HCT116 (cell line): ENCODE measurements around the gene ABCB8. TPM values are rescaled to one million over a fixed set of nuclear protein-coding genes. Genes with fewer than 3 reads are reported as not detected.

Source experiments
- ATAC-seq: fragments of 200-7000 bp; cut with Tn5 transposase; 2 replicates; pipeline ENCODE4 v1.9.1; 2020; ENCODE audit warnings: mild to moderate bottlenecking, moderate library complexity
- BruUV-seq: library from RNA; stranded (reverse); fragments of 400-500 nt; replicated peaks from 2 replicates; lab custom pipeline; 2021; lab: Mats Ljungman, UMichigan
- CTCF ChIA-PET: fragments of 300-600 bp; sonication (Branson Sonifier 250); formaldehyde crosslinking; loops from one replicate; lab custom pipeline; 2021; ENCODE audit warnings: antibody characterized with exemption; lab: Charles Lee
- POLR2A ChIA-PET: fragments of 300-600, 350-600 bp; sonication (Branson Sonifier 250); formaldehyde crosslinking; loops from one replicate; lab custom pipeline; 2021; ENCODE audit warnings: antibody characterized with exemption; lab: Charles Lee
- RAD21 ChIA-PET, 2 experiments: fragments of 300-600 bp; sonication (Branson Sonifier 250); formaldehyde crosslinking; loops; one replicate each; lab custom pipeline; 2023; ENCODE audit warnings: low total read pairs in 2 of 2; ENCODE audit not compliant: uncharacterized antibody in 2 of 2, unreplicated experiment in 2 of 2, low non-redundant PET in 1 of 2; lab: Charles Lee
- DNase-seq: peaks from one replicate; pipeline ENCODE4 v3.0.0-alpha.2; 2010; ENCODE audit warnings: low read depth, low spot score
- H2AFZ ChIP-seq: fragments of 200-600 bp; shearing (Covaris generic), sonication (generic); 2 replicates; pipeline ENCODE4 v1.6.1; 2017; ENCODE audit warnings: low read depth, mixed run types, mixed read lengths, antibody characterized with exemption, low read length; ENCODE audit not compliant: poor library complexity, severe bottlenecking
- H3K27ac ChIP-seq: 2 replicates; pipeline ENCODE4 v1.5.1; 2012; ENCODE audit warnings: low read depth, low read length
- H3K27me3 ChIP-seq: fragments of 200-600 bp; sonication (generic); 2 replicates; pipeline ENCODE4 v1.6.1; 2016; ENCODE audit warnings: mixed run types, low read length, mixed read lengths; ENCODE audit not compliant: insufficient read depth
- H3K36me3 ChIP-seq, 2 experiments: fragments of 200-500 bp in 1 of 2; fragments of 200-600 bp in 1 of 2; sonication (Bioruptor generic) in 1 of 2; sonication (generic) in 1 of 2; 2 replicates each; pipeline versions ENCODE4 v1.5.1 to v1.6.1; 2014 to 2016; ENCODE audit warnings: low read length in 2 of 2, inconsistent platforms in 1 of 2, mixed read lengths in 1 of 2, mixed run types in 1 of 2; ENCODE audit not compliant: insufficient read depth in 2 of 2, control insufficient read depth in 1 of 2
- H3K4me1 ChIP-seq, 2 experiments: fragments of 200-600 bp in 1 of 2; sonication (generic) in 1 of 2; 2 replicates each; pipeline versions ENCODE4 v1.5.1 to v1.6.1; 2012 to 2017; ENCODE audit warnings: low read length in 2 of 2, inconsistent platforms in 1 of 2, mild to moderate bottlenecking in 1 of 2, mixed read lengths in 1 of 2, mixed run types in 1 of 2, moderate library complexity in 1 of 2; ENCODE audit not compliant: insufficient read depth in 2 of 2, control insufficient read depth in 1 of 2
- H3K4me2 ChIP-seq: fragments of 200-600 bp; sonication (generic); 2 replicates; pipeline ENCODE4 v1.6.1; 2017; ENCODE audit warnings: mixed run types, low read length, mixed read lengths
- H3K4me3 ChIP-seq, 2 experiments: fragments of 200-600 bp in 1 of 2; sonication (generic) in 1 of 2; replicated peaks in 1 of 2; 2 replicates each; pipeline ENCODE4 v1.5.1; 2011 to 2016; ENCODE audit warnings: low read length in 2 of 2, control low read depth in 1 of 2, low read depth in 1 of 2, mild to moderate bottlenecking in 1 of 2, mixed read lengths in 1 of 2, mixed run types in 1 of 2
- H3K79me2 ChIP-seq: fragments of 200-600 bp; sonication (generic); 2 replicates; pipeline ENCODE4 v1.6.1; 2017; ENCODE audit warnings: mild to moderate bottlenecking, mixed run types, low read length, moderate library complexity, mixed read lengths; ENCODE audit not compliant: insufficient read depth
- H3K9ac ChIP-seq: fragments of 200-600 bp; sonication (generic); 2 replicates; pipeline ENCODE4 v1.6.1; 2016; ENCODE audit warnings: low read length, mixed read lengths
- H3K9me2 ChIP-seq: fragments of 200-600 bp; sonication (generic), shearing (Covaris generic); 2 replicates; pipeline ENCODE4 v1.6.1; 2017; ENCODE audit warnings: mixed run types, mild to moderate bottlenecking, moderate library complexity; ENCODE audit not compliant: insufficient read depth
- H3K9me3 ChIP-seq, 2 experiments: fragments of 200-500 bp in 1 of 2; fragments of 200-600 bp in 1 of 2; sonication (Bioruptor generic) in 1 of 2; sonication (generic) in 1 of 2; 2 replicates each; pipeline ENCODE4 v1.6.1; 2014 to 2017; ENCODE audit warnings: low read length in 2 of 2, mixed read lengths in 2 of 2, inconsistent platforms in 1 of 2, low read depth in 1 of 2, mild to moderate bottlenecking in 1 of 2, mixed run types in 1 of 2, moderate library complexity in 1 of 2; ENCODE audit not compliant: control insufficient read depth in 1 of 2, insufficient read depth in 1 of 2
- H4K20me1 ChIP-seq: fragments of 200-600 bp; sonication (generic), shearing (Covaris generic); 2 replicates; pipeline ENCODE4 v1.6.1; 2017; ENCODE audit warnings: mixed run types, mild to moderate bottlenecking, moderate library complexity; ENCODE audit not compliant: insufficient read depth
- EZH2phosphoT487 ChIP-seq: fragments of 200-600 bp; IDR thresholded peaks from 2 replicates; pipeline ENCODE4 v1.6.1; 2018; ENCODE audit warnings: antibody characterized with exemption, borderline replicate concordance
- FOSL1 ChIP-seq: IDR thresholded peaks from 2 replicates; pipeline ENCODE4 v1.6.1; 2012; ENCODE audit warnings: low read depth
- JUND ChIP-seq: IDR thresholded peaks from 2 replicates; pipeline ENCODE4 v1.6.1; 2012
- POLR2A ChIP-seq: IDR thresholded peaks from 2 replicates; pipeline ENCODE4 v1.7.0; 2011; ENCODE audit warnings: borderline replicate concordance; ENCODE audit not compliant: insufficient read depth, insufficient read length; ENCODE audit errors: extremely low read depth
- SIN3A ChIP-seq: IDR thresholded peaks from 2 replicates; pipeline ENCODE4 v1.6.1; 2012; ENCODE audit warnings: low read depth
- YY1 ChIP-seq: IDR thresholded peaks from 2 replicates; pipeline ENCODE4 v1.6.1; 2011; ENCODE audit warnings: low read length, low read depth, moderate library complexity, mild to moderate bottlenecking; ENCODE audit not compliant: insufficient replicate concordance; ENCODE audit errors: extremely low read depth
- ZFX ChIP-seq: fragments of 450-650 bp; IDR thresholded peaks from 2 replicates; pipeline ENCODE4 v1.6.1; 2017
- ZNF274 ChIP-seq: fragments of 200-500 bp; sonication (Bioruptor generic); IDR thresholded peaks from 2 replicates; pipeline ENCODE4 v1.6.1; 2014; ENCODE audit warnings: mild to moderate bottlenecking, low read depth, low read length, inconsistent platforms
- intact Hi-C: fragments of 100-400 bp; cut with micrococcal nuclease; formaldehyde crosslinking; loops from 2 replicates; pipeline ENCODE4 v1.10.0; 2022
- total RNA-seq: library from RNA; stranded (reverse); gene quantifications from one replicate; pipeline ENCODE4 v1.2.1, GENCODE V29; 2021; ENCODE audit not compliant: unreplicated experiment
- TF ChIP-seq, protein P1 (sequence below): IDR thresholded peaks from 2 replicates; pipeline ENCODE4 v1.6.1; 2012
- TF ChIP-seq, protein P2 (sequence below): IDR thresholded peaks from 2 replicates; pipeline ENCODE4 v1.6.1; 2012; ENCODE audit warnings: low read depth

ABCB8 gene
- total RNA-seq, 1 experiment from 2014 or later, result 55.2 TPM

DNA sequence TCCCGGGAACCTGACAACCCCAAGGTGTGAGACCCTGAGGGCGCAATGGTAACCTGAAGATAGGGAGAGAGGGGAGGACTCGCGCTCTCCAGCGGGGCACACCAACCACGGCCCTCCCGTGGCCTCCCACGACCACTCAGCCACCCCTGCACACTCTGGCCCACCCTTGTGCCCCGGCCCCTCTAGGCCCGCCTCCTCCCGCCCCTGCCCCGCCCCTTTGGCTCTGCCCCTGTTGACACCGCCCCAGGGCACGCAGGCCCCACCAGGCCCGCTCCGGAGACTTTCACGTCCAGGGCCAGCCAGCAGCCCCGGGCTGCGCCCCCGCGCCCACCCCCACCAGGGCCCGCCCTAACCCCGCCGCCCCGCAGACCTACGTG is 14.9 kb upstream of the ABCB8 start:
- TF ChIP-seq FOSL1 (no peak), JUND (no peak), EZH2phosphoT487 (no peak), SIN3A (no peak), ZNF274 (no peak), YY1 (no peak), ZFX (no peak), POLR2A (no peak)
- TF ChIP-seq, protein P1, sequence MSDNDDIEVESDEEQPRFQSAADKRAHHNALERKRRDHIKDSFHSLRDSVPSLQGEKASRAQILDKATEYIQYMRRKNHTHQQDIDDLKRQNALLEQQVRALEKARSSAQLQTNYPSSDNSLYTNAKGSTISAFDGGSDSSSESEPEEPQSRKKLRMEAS, result no peak
- TF ChIP-seq, protein P2, sequence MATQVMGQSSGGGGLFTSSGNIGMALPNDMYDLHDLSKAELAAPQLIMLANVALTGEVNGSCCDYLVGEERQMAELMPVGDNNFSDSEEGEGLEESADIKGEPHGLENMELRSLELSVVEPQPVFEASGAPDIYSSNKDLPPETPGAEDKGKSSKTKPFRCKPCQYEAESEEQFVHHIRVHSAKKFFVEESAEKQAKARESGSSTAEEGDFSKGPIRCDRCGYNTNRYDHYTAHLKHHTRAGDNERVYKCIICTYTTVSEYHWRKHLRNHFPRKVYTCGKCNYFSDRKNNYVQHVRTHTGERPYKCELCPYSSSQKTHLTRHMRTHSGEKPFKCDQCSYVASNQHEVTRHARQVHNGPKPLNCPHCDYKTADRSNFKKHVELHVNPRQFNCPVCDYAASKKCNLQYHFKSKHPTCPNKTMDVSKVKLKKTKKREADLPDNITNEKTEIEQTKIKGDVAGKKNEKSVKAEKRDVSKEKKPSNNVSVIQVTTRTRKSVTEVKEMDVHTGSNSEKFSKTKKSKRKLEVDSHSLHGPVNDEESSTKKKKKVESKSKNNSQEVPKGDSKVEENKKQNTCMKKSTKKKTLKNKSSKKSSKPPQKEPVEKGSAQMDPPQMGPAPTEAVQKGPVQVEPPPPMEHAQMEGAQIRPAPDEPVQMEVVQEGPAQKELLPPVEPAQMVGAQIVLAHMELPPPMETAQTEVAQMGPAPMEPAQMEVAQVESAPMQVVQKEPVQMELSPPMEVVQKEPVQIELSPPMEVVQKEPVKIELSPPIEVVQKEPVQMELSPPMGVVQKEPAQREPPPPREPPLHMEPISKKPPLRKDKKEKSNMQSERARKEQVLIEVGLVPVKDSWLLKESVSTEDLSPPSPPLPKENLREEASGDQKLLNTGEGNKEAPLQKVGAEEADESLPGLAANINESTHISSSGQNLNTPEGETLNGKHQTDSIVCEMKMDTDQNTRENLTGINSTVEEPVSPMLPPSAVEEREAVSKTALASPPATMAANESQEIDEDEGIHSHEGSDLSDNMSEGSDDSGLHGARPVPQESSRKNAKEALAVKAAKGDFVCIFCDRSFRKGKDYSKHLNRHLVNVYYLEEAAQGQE, result no peak
- RAD21 ChIA-PET, result no interaction called here
- no TSS peak for BruUV-seq
- CTCF ChIA-PET, result interaction anchor here (1.0 to 1.9 kb wide), 3 partner anchors 15 to 97 kb away, joined by 3 to 7 read pairs (median 7); partner anchors contain the start of gene ABCB8
- Histone ChIP-seq H3K79me2 (peaks cover 4% of the 10 kb centered on the region; the same call in 1 of the 2 replicates), H2AFZ (no peak overlapping the region), H3K36me3 (no peaks in the 10 kb centered on the region), H3K9me2 (no peaks in the 10 kb centered on the region), H3K4me3 (no peak overlapping the region), H3K27ac (no peak overlapping the region), H3K9me3 (no peaks in the 10 kb centered on the region), H3K4me1 (peaks cover 11 to 60% of the 10 kb centered on the region in 2 experiments; a peak in 3 of 4 replicates), H3K9ac (no peak overlapping the region), H3K27me3 (no peaks in the 10 kb centered on the region), H3K4me2 (no peak overlapping the region; the same call in 1 of the 2 replicates), H4K20me1 (no peaks in the 10 kb centered on the region)
- intact Hi-C loops, result loop anchor here (10.0 kb wide), 1 partner anchor 239 kb away; no protein-coding TSS in a partner anchor
- POLR2A ChIA-PET, result no interaction called here
- ATAC-seq (no peak), DNase-seq (no peak)
